Measurements from ENCODE around the gene ACOX2. TPM values are rescaled to one million over a fixed set of nuclear protein-coding genes. Genes with fewer than 3 reads are reported as not detected.
A peak's percentile ranks its signal among the peaks of the same experiment; 100 is the strongest.

ACOX2 gene
- total and polyA plus RNA-seq, 2 of the 13 experiments (the other 11 are each of a cell fraction or from before 2014, with no cell fraction given), result 42.6 to 98.5 TPM

- ATAC-seq, result no peak
- H3K4me1 ChIP-seq (ENCODE audit: insufficient read depth, low read length), result peaks cover 43% of the 10 kb centered on the region
- H3K36me3 ChIP-seq (replicated peaks in 1 of 2; ENCODE audit: control insufficient read depth in 1 of 2, insufficient read depth in 2 of 2, low read length in 2 of 2), result no peaks in the 10 kb centered on the region
- peak overlapping the region; percentile 25 for H3K27ac ChIP-seq (ENCODE audit: extremely low read length, insufficient read depth, low read length)
- H2AFZ ChIP-seq (ENCODE audit: low read length), result no peak overlapping the region
- WGBS (ENCODE audit: low lambda C conversion rate), result 85% methylated on average over 5 of the region's 6 CpGs
- H3K9me3 ChIP-seq (ENCODE audit: low read length), result no peaks in the 10 kb centered on the region
- H3K79me2 ChIP-seq (ENCODE audit: insufficient read depth, low read length), result no peaks in the 10 kb centered on the region
- DNase-seq (ENCODE audit: low spot score), result no peak
- H3K9ac ChIP-seq (ENCODE audit: insufficient read depth, low read depth, low read length), result no peak overlapping the region
- TF ChIP-seq GLI4 (CRISPR knock-in tag; IDR thresholded peaks at IDR 0.05; ENCODE audit: borderline replicate concordance) (no peak), JUNB (CRISPR knock-in tag; IDR thresholded peaks at IDR 0.05; ENCODE audit: borderline replicate concordance) (no peak), ZBTB42 (CRISPR knock-in tag; IDR thresholded peaks at IDR 0.05) (no peak), SRF (IDR thresholded peaks at IDR 0.05; ENCODE audit: low read depth, low read length) (no peak), RNF2 (conservative IDR thresholded peaks at IDR 0.05; ENCODE audit: low read depth) (no peak), ZNF720 (CRISPR knock-in tag; IDR thresholded peaks at IDR 0.05) (no peak), ZNF121 (CRISPR knock-in tag; IDR thresholded peaks at IDR 0.05) (no peak), CREB1 (IDR thresholded peaks at IDR 0.05) (no peak), CREB1 (CRISPR knock-in tag; IDR thresholded peaks at IDR 0.05) (no peak), SRY (CRISPR knock-in tag; IDR thresholded peaks at IDR 0.05) (no peak), RARA (CRISPR knock-in tag; IDR thresholded peaks at IDR 0.05) (no peak), RCOR2 (CRISPR knock-in tag; IDR thresholded peaks at IDR 0.05) (no peak), POGK (CRISPR knock-in tag; conservative IDR thresholded peaks at IDR 0.05) (no peak), ZZZ3 (CRISPR knock-in tag; IDR thresholded peaks at IDR 0.05; ENCODE audit: borderline replicate concordance) (no peak), CBFB (CRISPR knock-in tag; IDR thresholded peaks at IDR 0.05) (no peak), ZHX1 (CRISPR knock-in tag; IDR thresholded peaks at IDR 0.05; ENCODE audit: low read depth) (no peak), ZEB1 (IDR thresholded peaks at IDR 0.05; ENCODE audit: insufficient replicate concordance, low read depth) (no peak)
- BruUV-seq (replicated peaks), result no TSS peak
- FAIRE-seq, result no peak
- no peak overlapping the region for H3K4me2 ChIP-seq (ENCODE audit: low read depth, low read length)
- intact Hi-C loops (cut with micrococcal nuclease; ENCODE audit: unreplicated experiment) (loop anchor here (2.0 kb wide), 1 partner anchor 20 kb away; the partner anchor contains the start of gene ACOX2), in situ Hi-C loops (cut with HindIII; ENCODE audit: extremely low pct_ligation_motif_present, low pct_unique_long_range_greater_than_20kb) (no loop called here)
- ChIA-PET CTCF (ENCODE audit: low intra/inter-chr PET ratio, low total read pairs) (no interaction called here), POLR2A (interaction anchor here (0.7 to 6.4 kb wide), 5 partner anchors 9 to 124 kb away, joined by 3 to 76 read pairs (median 4); partner anchors contain the start of gene ACOX2)
- no peak overlapping the region for H3K4me3 ChIP-seq (replicated peaks in 1 of 3; ENCODE audit: insufficient read depth in 1 of 3, low read depth in 2 of 3, low read length in 3 of 3)
- no peaks in the 10 kb centered on the region for H4K20me1 ChIP-seq (ENCODE audit: insufficient read depth, low read length)
- no peaks in the 10 kb centered on the region for H3K27me3 ChIP-seq (ENCODE audit: control insufficient read depth in 1 of 2, insufficient read depth in 2 of 2, low read length in 2 of 2)
Observed at GRCh38 chr3:58556761-58557221, 19.8 kb upstream of the ACOX2 start.
